Osteocyte (in vitro differentiated cells): ENCODE results near the gene CNOT8. TPM values are rescaled to one million over a fixed set of nuclear protein-coding genes. Genes with fewer than 3 reads are reported as not detected.

ENCODE experiments used
- DNase-seq: peaks from one replicate; pipeline ENCODE4 v3.0.0; 2021; ENCODE audit warnings: mixed read lengths; ENCODE audit not compliant: unreplicated experiment; ENCODE audit errors: extremely low spot score
- H3K27ac Mint-ChIP-seq: one replicate; pipeline ENCODE4 v1.8.0; 2021; ENCODE audit warnings: mild to moderate bottlenecking, mixed read lengths; ENCODE audit not compliant: unreplicated experiment
- H3K27me3 Mint-ChIP-seq: one replicate; pipeline ENCODE4 v1.8.0; 2021; ENCODE audit warnings: mixed read lengths; ENCODE audit not compliant: unreplicated experiment
- H3K36me3 Mint-ChIP-seq: one replicate; pipeline ENCODE4 v1.8.0; 2021; ENCODE audit warnings: mixed read lengths; ENCODE audit not compliant: unreplicated experiment
- H3K4me1 Mint-ChIP-seq: one replicate; pipeline ENCODE4 v1.8.0; 2021; ENCODE audit warnings: mixed read lengths; ENCODE audit not compliant: unreplicated experiment
- H3K4me3 Mint-ChIP-seq: one replicate; pipeline ENCODE4 v1.8.0; 2021; ENCODE audit warnings: mild to moderate bottlenecking, moderate library complexity, mixed read lengths; ENCODE audit not compliant: unreplicated experiment
- H3K9me3 Mint-ChIP-seq: one replicate; pipeline ENCODE4 v1.8.0; 2021; ENCODE audit warnings: mixed read lengths; ENCODE audit not compliant: unreplicated experiment
- CTCF ChIP-seq: fragments of 200-600 bp; sonication (generic); IDR thresholded peaks from 2 replicates; pipeline ENCODE4 v1.5.0; 2021; ENCODE audit warnings: antibody characterized with exemption, mild to moderate bottlenecking, moderate library complexity
- total RNA-seq: library from RNA; stranded (reverse); gene quantifications from 2 replicates; pipeline ENCODE4 v1.2.1, GENCODE V29; 2021

The CNOT8 gene
- total RNA-seq, 1 donor from 2014 or later: 49.2 TPM

GRCh38 chr5:154813736-154814135 lies 44.7 kb upstream of the CNOT8 start:
- peaks cover 58% of the 10 kb centered on the region for H3K36me3 Mint-ChIP-seq
- H3K4me3 Mint-ChIP-seq: no peak overlapping the region
- no peaks in the 10 kb centered on the region for H3K4me1 Mint-ChIP-seq
- H3K27ac Mint-ChIP-seq: peak overlapping the region; percentile 41
- TF ChIP-seq CTCF: no peak
- H3K27me3 Mint-ChIP-seq: no peaks in the 10 kb centered on the region
- no peak for DNase-seq
- H3K9me3 Mint-ChIP-seq: no peaks in the 10 kb centered on the region

GRCh38 chr5:154815025-154815424 lies 43.4 kb upstream of the CNOT8 start:
- H3K27ac Mint-ChIP-seq: no peak overlapping the region
- no peaks in the 10 kb centered on the region for H3K27me3 Mint-ChIP-seq
- no peaks in the 10 kb centered on the region for H3K4me1 Mint-ChIP-seq
- no peak overlapping the region for H3K4me3 Mint-ChIP-seq
- no peaks in the 10 kb centered on the region for H3K9me3 Mint-ChIP-seq
- peaks cover 61% of the 10 kb centered on the region for H3K36me3 Mint-ChIP-seq
- TF ChIP-seq CTCF: no peak
- no peak for DNase-seq

DNA sequence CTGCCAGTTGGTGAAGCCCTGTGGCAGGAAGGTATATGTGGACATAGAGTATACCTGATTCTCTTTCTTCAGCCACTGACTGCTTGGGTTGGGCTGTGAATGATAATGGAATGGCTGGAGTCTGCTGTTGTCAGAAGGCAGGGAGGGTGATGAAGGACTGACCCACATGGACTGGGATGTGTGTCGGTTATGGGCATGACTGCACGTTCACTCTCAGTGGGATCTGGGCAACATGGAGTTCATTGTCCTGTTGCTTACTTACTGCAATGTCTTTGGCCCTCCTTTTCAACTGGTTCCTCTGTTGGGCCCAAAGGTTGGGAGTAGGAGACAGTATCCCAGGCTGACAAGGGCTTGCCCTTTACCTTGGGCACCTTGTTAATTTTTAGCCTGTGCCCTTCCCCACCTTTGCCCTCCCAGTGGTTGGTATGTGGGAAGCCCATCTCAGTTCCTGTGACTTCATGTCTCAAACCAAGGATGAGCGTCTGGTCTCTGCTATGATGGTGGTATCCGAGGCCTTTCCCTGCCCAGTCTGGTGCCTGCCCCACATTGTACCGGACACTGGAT lies 42.7 kb upstream of the CNOT8 start:
- H3K27ac Mint-ChIP-seq: peak overlapping the region; percentile 16
- peaks cover 64% of the 10 kb centered on the region for H3K36me3 Mint-ChIP-seq
- H3K27me3 Mint-ChIP-seq: no peaks in the 10 kb centered on the region
- DNase-seq: no peak
- no peaks in the 10 kb centered on the region for H3K4me1 Mint-ChIP-seq
- no peaks in the 10 kb centered on the region for H3K9me3 Mint-ChIP-seq
- no peak overlapping the region for H3K4me3 Mint-ChIP-seq
- TF ChIP-seq CTCF: no peak

DNA sequence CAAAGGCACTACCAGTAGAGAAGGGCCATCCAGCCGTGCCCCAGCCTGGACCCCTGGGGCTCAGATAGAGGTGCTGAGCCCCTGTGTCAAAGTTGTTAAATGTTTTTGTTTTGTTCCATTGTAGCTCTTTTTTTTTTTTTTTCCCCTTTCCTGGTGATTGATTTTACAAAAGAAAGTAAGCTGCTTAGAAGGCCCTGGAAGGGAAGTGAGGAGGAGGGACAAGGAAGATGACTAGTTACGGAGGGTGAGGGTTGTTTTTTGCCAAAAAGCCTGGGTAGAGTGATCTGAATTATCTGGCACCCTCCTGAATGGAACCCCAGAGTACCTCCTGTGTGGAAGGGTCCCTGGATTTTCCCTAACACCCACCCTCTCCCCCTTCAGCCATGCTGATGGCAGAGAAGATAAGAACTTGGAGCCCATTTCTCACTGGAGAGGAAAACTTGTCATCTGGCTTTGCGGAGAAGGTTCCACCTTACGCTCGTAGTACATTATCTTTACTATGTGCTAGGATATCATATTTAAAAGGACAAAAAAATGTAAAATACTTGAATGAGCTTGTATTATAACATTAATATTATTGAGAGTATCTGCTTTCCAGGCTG lies 41.4 kb upstream of the CNOT8 start:
- no peak for DNase-seq
- Mint-ChIP-seq H3K36me3 (peaks cover 63% of the 10 kb centered on the region), H3K27ac (no peak overlapping the region), H3K4me3 (no peak overlapping the region), H3K9me3 (no peaks in the 10 kb centered on the region), H3K4me1 (no peaks in the 10 kb centered on the region), H3K27me3 (no peaks in the 10 kb centered on the region)
- no peak for TF ChIP-seq CTCF

DNA sequence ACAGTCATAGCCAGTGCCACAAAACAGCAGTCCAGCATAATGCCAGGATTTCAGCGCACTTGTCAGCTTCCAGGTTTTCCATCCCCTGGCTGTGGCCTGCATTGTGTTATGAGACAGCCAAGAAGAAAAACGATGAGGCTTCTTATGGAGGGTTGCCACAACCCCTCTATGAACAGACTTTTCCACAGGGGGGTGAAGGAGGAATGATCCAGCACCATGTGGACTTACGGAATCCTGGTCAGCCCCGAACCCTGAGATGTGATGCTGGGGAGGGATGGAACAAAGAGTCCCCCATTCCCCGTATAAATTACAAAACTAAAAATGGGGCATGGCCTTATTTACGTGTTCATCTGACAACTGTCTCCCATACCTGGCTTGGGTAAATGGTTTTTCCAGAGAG lies 40.6 kb upstream of the CNOT8 start:
- Mint-ChIP-seq H3K4me1 (no peaks in the 10 kb centered on the region), H3K27ac (no peak overlapping the region), H3K9me3 (no peaks in the 10 kb centered on the region), H3K4me3 (no peak overlapping the region), H3K27me3 (no peaks in the 10 kb centered on the region), H3K36me3 (peaks cover 62% of the 10 kb centered on the region)
- TF ChIP-seq CTCF: no peak
- no peak for DNase-seq
